Measurements from ENCODE around the gene KIFBP. TPM values are rescaled to one million over a fixed set of nuclear protein-coding genes. Genes with fewer than 3 reads are reported as not detected.

The KIFBP gene
- total and polyA plus RNA-seq, 2 donors (not counting 3 experiments of a cell fraction or from before 2014, with no cell fraction given): 17.6 to 39.8 TPM

DNA sequence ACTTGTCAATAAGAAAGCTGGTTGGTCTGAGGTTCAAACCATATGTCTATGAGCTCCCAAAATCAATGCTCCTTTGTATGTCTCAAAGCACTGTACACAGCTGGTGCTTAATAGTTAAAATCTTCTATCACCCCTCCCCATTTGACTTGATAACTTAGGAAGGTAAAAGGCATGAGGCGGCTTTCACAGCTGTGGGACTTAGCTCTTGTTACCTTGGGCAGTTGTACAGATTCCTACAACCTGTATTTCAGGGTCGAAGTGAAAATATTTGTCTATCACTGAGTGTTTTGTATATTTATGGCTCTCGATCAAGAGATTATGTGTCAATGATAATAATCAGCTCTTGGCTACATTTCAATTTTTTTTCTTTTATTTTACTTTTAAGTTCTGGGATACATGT lies 992 bp upstream of the KIFBP start:
- intact Hi-C loops (cut with micrococcal nuclease): loop anchor here (1.0 to 2.0 kb wide), 3 partner anchors 106 to 235 kb away; no protein-coding TSS in a partner anchor
- BruUV-seq (replicated peaks): no TSS peak
- POLR2A ChIA-PET: no interaction called here

More for the DNA sequence above, 992 bp upstream of the KIFBP start:
- Histone ChIP-seq H3K4me3 (replicated peaks in 1 of 3; ENCODE audit: insufficient read depth in 1 of 3, low read depth in 1 of 3, low read length in 3 of 3) (no peak overlapping the region), H3K9me1 (replicated peaks; ENCODE audit: control insufficient read depth, extremely low read depth, insufficient read depth, low read length) (no peaks in the 10 kb centered on the region), H3K79me2 (ENCODE audit: control insufficient read depth, insufficient read depth, low read length) (peaks cover 38% of the 10 kb centered on the region), H3K27me3 (ENCODE audit: control insufficient read depth in 2 of 2, insufficient read depth in 2 of 2, low read length in 2 of 2) (no peaks in the 10 kb centered on the region), H3K4me2 (ENCODE audit: insufficient read depth, low read length) (no peak overlapping the region), H2AFZ (ENCODE audit: low read depth, low read length) (no peak overlapping the region), H4K20me1 (replicated peaks; ENCODE audit: control insufficient read depth, extremely low read depth, insufficient read depth, low read length) (no peaks in the 10 kb centered on the region), H3K4me1 (ENCODE audit: control insufficient read depth, extremely low read depth, insufficient read depth, low read length) (peaks cover 20% of the 10 kb centered on the region), H3K36me3 (ENCODE audit: control insufficient read depth in 2 of 2, extremely low read depth in 1 of 2, insufficient read depth in 2 of 2, low read length in 2 of 2) (peaks cover 3 to 10% of the 10 kb centered on the region in 2 experiments), H3K9me3 (replicated peaks; ENCODE audit: control insufficient read depth, insufficient read depth, low read length) (no peaks in the 10 kb centered on the region), H3K9ac (replicated peaks; ENCODE audit: extremely low read depth, insufficient read depth, low read length) (no peak overlapping the region), H3K27ac (ENCODE audit: insufficient read depth, low read depth, low read length) (no peak overlapping the region)
- TF ChIP-seq CTCF (IDR thresholded peaks at IDR 0.05; ENCODE audit: extremely low read depth in 1 of 2, insufficient read depth in 1 of 2, low read depth in 1 of 2, low read length in 2 of 2): no peak
- TF ChIP-seq POLR2AphosphoS5 (IDR thresholded peaks at IDR 0.05; ENCODE audit: insufficient read depth, low read depth, low read length): no peak
- TF ChIP-seq POLR2A (IDR thresholded peaks at IDR 0.05; ENCODE audit: low read depth, low read length): no peak
- no peak for TF ChIP-seq JUN (IDR thresholded peaks at IDR 0.05; ENCODE audit: borderline replicate concordance, insufficient read depth, insufficient read length, low read depth)
- no peak for TF ChIP-seq MYC (IDR thresholded peaks at IDR 0.05; ENCODE audit: low read depth, low read length)
- no peak for TF ChIP-seq EZH2 (IDR thresholded peaks at IDR 0.05; ENCODE audit: borderline replicate concordance, low read depth, low read length, severe bottlenecking)
- no peak for TF ChIP-seq MAX (IDR thresholded peaks at IDR 0.05; ENCODE audit: insufficient read depth, insufficient read length)
- no peak for TF ChIP-seq GATA2 (IDR thresholded peaks at IDR 0.05; ENCODE audit: insufficient read depth, insufficient read length, low read depth, low read length)
- TF ChIP-seq FOS (IDR thresholded peaks at IDR 0.05; ENCODE audit: borderline replicate concordance, insufficient read depth, low read length): no peak
- dilution Hi-C loops (cut with MboI; ENCODE audit: extremely low pct_ligation_motif_present, low sequenced_read_pairs): no loop called here
- no peak for DNase-seq (ENCODE audit: low read depth, low spot score)
- CTCF ChIA-PET: interaction anchor here (0.8 to 2.0 kb wide), 4 partner anchors 14 to 421 kb away, joined by 3 to 10 read pairs (median 3); partner anchors contain the start of gene DDX21
- no peak for FAIRE-seq

Measured in endothelial cell of umbilical vein (primary cell).